ENCODE measurements around the gene RC3H1.
"Not testable (repeated sequence)": the region's sequence is repeated elsewhere in the genome, so short reads cannot be mapped to it uniquely, and the experiment has no call there.

RC3H1 gene

GRCh38 chr1:174022080-174022975 is at the start of gene RC3H1:
TSS of gene RC3H1 (minus strand) at chr1:174022357. CDS start at chr1:173992985, 29,372 bp downstream.
- in situ Hi-C loops (cut with MboI; ENCODE audit: low sequenced_read_pairs) = no loop called here

DNA sequence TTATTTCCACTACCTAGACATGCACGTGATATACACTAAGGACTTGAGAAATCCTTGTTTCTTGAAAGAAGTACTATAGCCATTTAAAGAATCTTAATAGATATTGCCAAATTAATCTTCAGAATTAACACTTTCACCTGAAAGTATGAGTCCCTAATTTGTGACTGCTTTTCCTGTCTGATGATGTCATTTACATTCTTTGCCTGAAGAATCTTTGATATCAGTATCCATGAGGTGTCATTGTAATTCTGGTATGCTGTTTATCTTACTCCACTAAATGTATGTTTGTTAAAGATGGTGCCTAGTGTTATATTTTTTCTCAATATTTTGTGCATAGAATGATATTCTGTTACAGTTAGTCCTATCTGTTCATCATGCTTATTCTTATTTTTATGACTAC is 48.5 kb upstream of the RC3H1 start:
- in situ Hi-C loops (cut with MboI; ENCODE audit: low sequenced_read_pairs) = no loop called here

GRCh38 chr1:174068000-174068399 is 45.8 kb upstream of the RC3H1 start:
- in situ Hi-C loops (cut with MboI; ENCODE audit: low sequenced_read_pairs) = no loop called here

DNA sequence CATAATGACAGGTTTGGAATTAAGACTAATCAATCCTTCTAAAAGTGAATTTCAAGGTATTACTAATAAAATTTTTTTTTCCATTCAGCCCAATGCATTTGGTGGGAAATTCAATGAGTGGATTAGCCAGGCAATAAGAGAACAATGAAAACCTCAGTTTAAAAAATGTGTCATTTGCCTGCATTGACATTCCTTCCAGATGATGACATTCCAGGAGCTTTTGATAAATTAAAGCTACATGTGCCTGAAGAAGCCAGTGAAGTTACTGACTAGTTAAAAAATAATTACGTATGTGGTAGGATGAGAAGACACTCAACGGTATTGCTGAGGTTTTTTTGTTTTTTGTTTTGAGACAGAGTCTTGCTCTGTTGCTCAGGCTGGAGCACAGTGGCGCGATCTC is 37.9 kb upstream of the RC3H1 start:
- in situ Hi-C loops (cut with MboI; ENCODE audit: low sequenced_read_pairs) = no loop called here

GRCh38 chr1:174058624-174059023 is 36.5 kb upstream of the RC3H1 start:
- in situ Hi-C loops (cut with MboI; ENCODE audit: low sequenced_read_pairs) = no loop called here

- in situ Hi-C loops (cut with MboI; ENCODE audit: low sequenced_read_pairs) = not testable (repeated sequence)
Measured at GRCh38 chr1:174056609-174057008, 34.5 kb upstream of the RC3H1 start.

DNA sequence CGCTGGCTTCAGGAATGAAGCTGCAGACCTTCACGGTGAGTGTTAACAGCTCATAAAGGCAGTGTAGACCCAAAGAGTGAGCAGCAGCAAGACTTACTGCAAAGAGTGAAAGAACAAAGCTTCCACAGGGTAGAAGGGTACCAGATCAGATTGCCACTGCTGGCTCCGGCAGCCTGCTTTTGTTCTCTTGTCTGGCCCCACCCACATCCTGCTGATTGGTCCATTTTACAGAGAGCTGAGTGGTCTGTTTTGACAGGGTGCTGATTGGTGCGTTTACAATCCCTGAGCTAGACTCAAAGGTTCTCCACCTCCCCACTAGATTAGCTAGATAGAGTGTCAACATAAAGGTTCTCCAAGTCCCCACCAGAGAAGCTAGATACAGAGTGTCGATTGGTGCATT is 33.6 kb upstream of the RC3H1 start:
- in situ Hi-C loops (cut with MboI; ENCODE audit: low sequenced_read_pairs) = not testable (repeated sequence)

DNA sequence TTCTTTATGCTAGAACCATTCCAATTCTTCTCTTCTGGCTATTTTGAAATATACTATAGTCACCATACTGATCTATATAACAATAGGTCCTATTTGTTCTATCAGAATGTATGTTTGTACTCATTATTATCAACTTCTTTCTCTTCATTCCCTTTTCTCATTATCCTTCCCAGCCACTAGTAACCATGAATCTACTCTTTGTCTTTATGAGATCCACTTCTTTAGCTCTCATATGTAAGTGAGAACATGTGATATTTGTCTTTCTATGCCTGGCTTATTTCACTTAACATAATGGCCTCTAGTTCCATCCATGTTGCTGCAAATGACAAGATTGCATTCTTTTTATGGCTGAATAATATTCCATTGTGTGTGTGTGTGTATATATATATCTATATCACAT is 31.7 kb upstream of the RC3H1 start:
- in situ Hi-C loops (cut with MboI; ENCODE audit: low sequenced_read_pairs) = no loop called here

- in situ Hi-C loops (cut with MboI; ENCODE audit: low sequenced_read_pairs) = no loop called here
Measured at GRCh38 chr1:174052621-174053020, 30.5 kb upstream of the RC3H1 start.

DNA sequence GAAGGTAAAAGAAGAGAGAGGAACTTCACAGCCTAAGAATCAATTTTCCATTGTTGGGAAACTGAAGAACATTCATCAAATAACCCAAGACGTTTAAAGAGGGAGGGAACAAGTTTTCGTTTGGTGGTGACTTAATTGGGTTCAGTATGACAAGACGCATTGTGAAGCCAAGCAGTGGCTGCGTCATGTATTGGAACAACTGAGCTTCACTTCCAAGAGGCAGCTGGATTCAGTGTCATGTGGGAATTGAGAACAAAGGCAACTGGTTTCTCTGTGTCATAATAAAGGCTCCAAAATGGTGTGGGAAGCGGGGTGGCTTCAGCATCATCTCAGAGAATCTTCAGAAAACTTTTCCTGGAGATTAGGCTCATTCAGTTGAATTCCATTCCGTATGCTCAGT is 29.8 kb upstream of the RC3H1 start:
- in situ Hi-C loops (cut with MboI; ENCODE audit: low sequenced_read_pairs) = no loop called here

GRCh38 chr1:174049514-174049913 is 27.4 kb upstream of the RC3H1 start:
- in situ Hi-C loops (cut with MboI; ENCODE audit: low sequenced_read_pairs) = no loop called here

- in situ Hi-C loops (cut with MboI; ENCODE audit: low sequenced_read_pairs) = no loop called here
Measured at GRCh38 chr1:174044418-174045222, 22.5 kb upstream of the RC3H1 start.

GRCh38 chr1:174042509-174042908 is 20.4 kb upstream of the RC3H1 start:
- in situ Hi-C loops (cut with MboI; ENCODE audit: low sequenced_read_pairs) = not testable (repeated sequence)

GRCh38 chr1:174041369-174041768 is 19.2 kb upstream of the RC3H1 start:
- in situ Hi-C loops (cut with MboI; ENCODE audit: low sequenced_read_pairs) = no loop called here

- in situ Hi-C loops (cut with MboI; ENCODE audit: low sequenced_read_pairs) = no loop called here
Measured at GRCh38 chr1:174040387-174040786, 18.2 kb upstream of the RC3H1 start.

DNA sequence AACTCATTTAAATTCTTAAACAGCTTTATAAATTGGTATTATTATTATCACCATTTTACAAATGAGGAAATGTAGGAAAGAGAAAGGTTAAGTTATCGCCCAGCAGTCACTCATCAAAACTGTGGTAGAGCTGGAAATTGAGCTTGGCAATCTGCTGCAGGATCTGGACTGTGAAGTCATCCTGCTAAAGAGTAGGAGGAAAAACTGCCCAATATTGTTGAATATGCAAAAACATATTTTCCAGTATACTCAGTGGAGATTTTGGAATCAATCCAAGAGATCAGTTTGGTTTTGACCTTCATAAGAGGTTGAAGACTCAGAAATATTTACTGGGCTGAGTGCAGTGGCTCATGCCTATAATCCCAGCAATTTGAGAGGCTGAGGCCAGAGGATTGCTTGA is 16.9 kb upstream of the RC3H1 start:
- in situ Hi-C loops (cut with MboI; ENCODE audit: low sequenced_read_pairs) = no loop called here

GRCh38 chr1:174036798-174037197 is 14.6 kb upstream of the RC3H1 start:
- in situ Hi-C loops (cut with MboI; ENCODE audit: low sequenced_read_pairs) = no loop called here

DNA sequence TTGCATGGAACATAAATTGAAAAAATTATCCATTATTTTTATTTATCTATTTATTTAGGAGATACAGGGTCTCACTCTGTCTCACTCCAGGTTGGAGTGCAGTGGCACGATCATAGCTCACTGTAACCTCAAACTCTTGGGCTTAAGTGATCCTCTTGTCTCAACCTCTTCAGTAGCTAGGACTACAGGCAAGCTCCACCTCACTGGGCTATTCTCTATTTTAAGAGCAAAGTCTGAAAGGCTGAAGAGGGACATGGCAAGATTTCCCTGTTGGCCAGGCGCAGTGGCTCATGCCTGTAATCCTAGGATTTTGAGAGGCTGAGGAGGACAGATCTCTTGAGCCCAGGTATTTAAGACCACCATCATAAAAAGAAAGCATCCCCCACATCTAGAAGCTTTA is 14.0 kb upstream of the RC3H1 start:
- in situ Hi-C loops (cut with MboI; ENCODE audit: low sequenced_read_pairs) = no loop called here

- in situ Hi-C loops (cut with MboI; ENCODE audit: low sequenced_read_pairs) = no loop called here
Measured at GRCh38 chr1:174032671-174033222, 10.6 kb upstream of the RC3H1 start.

- in situ Hi-C loops (cut with MboI; ENCODE audit: low sequenced_read_pairs) = no loop called here
Measured at GRCh38 chr1:174031099-174031498, 8.9 kb upstream of the RC3H1 start.

DNA sequence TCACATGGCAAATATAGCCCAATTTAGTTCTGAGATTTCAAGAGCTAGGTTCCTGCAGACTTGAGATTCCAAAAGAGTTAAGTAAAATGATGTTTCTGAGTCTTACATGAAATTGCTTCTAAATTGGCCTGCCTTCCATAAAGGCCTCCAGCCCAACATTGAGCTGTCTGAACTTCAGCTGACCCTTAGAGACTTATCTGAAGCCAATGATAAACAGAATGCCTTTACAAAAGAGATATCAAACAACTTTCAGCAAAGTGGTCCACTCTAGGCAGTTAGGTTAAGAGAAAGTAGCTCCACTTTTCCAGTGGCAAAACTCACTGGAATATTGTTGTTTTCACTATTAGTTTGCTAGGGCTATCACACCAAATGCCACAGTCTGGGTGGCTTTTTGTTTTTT is 6.3 kb upstream of the RC3H1 start:
- in situ Hi-C loops (cut with MboI; ENCODE audit: low sequenced_read_pairs) = no loop called here

DNA sequence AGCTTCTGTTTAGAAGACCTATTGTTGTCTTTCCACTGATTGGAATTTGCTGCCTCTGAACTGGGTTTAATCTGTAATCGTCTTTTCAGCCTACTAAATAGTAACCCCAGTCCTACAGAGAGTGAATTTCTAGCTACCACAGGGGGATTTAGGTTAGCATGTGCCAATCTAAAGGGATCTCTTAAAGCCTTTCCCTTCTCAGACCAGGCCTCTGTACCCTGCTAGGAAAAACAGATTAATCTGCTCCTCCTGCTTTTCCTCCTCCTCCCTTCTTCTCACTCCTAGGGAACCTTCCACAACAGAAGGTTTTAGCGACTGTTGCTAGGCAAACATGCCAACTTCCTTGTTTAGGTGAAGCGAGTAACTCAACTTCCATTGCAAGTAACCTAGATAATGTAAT is 1.3 kb upstream of the RC3H1 start:
- in situ Hi-C loops (cut with MboI; ENCODE audit: low sequenced_read_pairs) = no loop called here

Data from hTERT RPE-1 (cell line).